Endothelial cell of umbilical vein (primary cell): ENCODE measurements around the gene SLC6A9. TPM values are rescaled to one million over a fixed set of nuclear protein-coding genes. Genes with fewer than 3 reads are reported as not detected.

ENCODE experiments used
- BruUV-seq: library from RNA; stranded (reverse); fragments of 400-500 nt; replicated peaks from 2 replicates; lab custom pipeline; 2021; lab: Mats Ljungman, UMichigan
- CTCF ChIA-PET: fragments of 300-600, 350-600 bp; sonication (Branson Sonifier 250); formaldehyde crosslinking; loops from one replicate; lab custom pipeline; 2021; ENCODE audit warnings: antibody characterized with exemption, inconsistent platforms; lab: Charles Lee
- POLR2A ChIA-PET: fragments of 300-600, 350-600 bp; sonication (Branson Sonifier 250); formaldehyde crosslinking; loops from one replicate; lab custom pipeline; 2021; ENCODE audit warnings: antibody characterized with exemption, inconsistent platforms; lab: Charles Lee
- DNase-seq: peaks from one replicate; pipeline ENCODE4 v3.0.0-alpha.2; 2011; ENCODE audit warnings: low read depth, low spot score
- FAIRE-seq: peaks from 2 replicates; lab custom pipeline; 2011; peaks lifted over from hg19 to GRCh38; lab: Jason Lieb, UNC
- H2AFZ ChIP-seq: 2 replicates; pipeline ENCODE4 v1.6.0; 2012; ENCODE audit warnings: low read depth, low read length, control low read depth, inconsistent platforms
- H3K27ac ChIP-seq: 2 replicates; pipeline ENCODE4 v1.5.1; 2011; ENCODE audit warnings: low read depth, mild to moderate bottlenecking, control low read depth, low read length, moderate library complexity; ENCODE audit not compliant: insufficient read depth
- H3K27me3 ChIP-seq, 2 experiments: 2 replicates each; pipeline versions ENCODE4 v1.6.0 to v1.6.1; 2011; ENCODE audit warnings: low read length in 2 of 2, mixed read lengths in 1 of 2; ENCODE audit not compliant: control insufficient read depth in 2 of 2, insufficient read depth in 2 of 2
- H3K36me3 ChIP-seq, 2 experiments: 2 replicates in 1 of 2; 3 replicates in 1 of 2; pipeline ENCODE4 v1.5.1; 2011; ENCODE audit warnings: low read length in 2 of 2, mild to moderate bottlenecking in 1 of 2, moderate library complexity in 1 of 2; ENCODE audit not compliant: control insufficient read depth in 2 of 2, insufficient read depth in 2 of 2; ENCODE audit errors: extremely low read depth in 1 of 2
- H3K4me1 ChIP-seq: 3 replicates; pipeline ENCODE4 v1.5.1; 2011; ENCODE audit warnings: mild to moderate bottlenecking, low read length; ENCODE audit not compliant: control insufficient read depth, insufficient read depth; ENCODE audit errors: extremely low read depth
- H3K4me2 ChIP-seq: 2 replicates; pipeline ENCODE4 v1.6.1; 2011; ENCODE audit warnings: low read length, control low read depth, mixed read lengths; ENCODE audit not compliant: insufficient read depth
- H3K4me3 ChIP-seq, 3 experiments: fragments of 200-600 bp in 1 of 3; sonication (generic), shearing (Covaris generic) in 1 of 3; replicated peaks in 1 of 3; 2 replicates each; pipeline ENCODE4 v1.5.1; 2011 to 2016; ENCODE audit warnings: control low read depth in 3 of 3, low read length in 3 of 3, mild to moderate bottlenecking in 2 of 3, inconsistent platforms in 1 of 3, low read depth in 1 of 3, moderate library complexity in 1 of 3; ENCODE audit not compliant: insufficient read depth in 1 of 3
- H3K79me2 ChIP-seq: 2 replicates; pipeline ENCODE4 v1.6.0; 2012; ENCODE audit warnings: low read length, inconsistent platforms; ENCODE audit not compliant: control insufficient read depth, insufficient read depth
- H3K9ac ChIP-seq: replicated peaks from 2 replicates; pipeline ENCODE3; 2011; ENCODE audit warnings: low read length, control low read depth; ENCODE audit not compliant: insufficient read depth; ENCODE audit errors: extremely low read depth
- H3K9me1 ChIP-seq: replicated peaks from 3 replicates; pipeline ENCODE4 v1.6.0; 2011; ENCODE audit warnings: mild to moderate bottlenecking, low read length; ENCODE audit not compliant: control insufficient read depth, insufficient read depth; ENCODE audit errors: extremely low read depth
- H3K9me3 ChIP-seq: replicated peaks from 2 replicates; pipeline ENCODE4 v1.5.1; 2012; ENCODE audit warnings: low read length, inconsistent platforms; ENCODE audit not compliant: control insufficient read depth, insufficient read depth
- H4K20me1 ChIP-seq: replicated peaks from 2 replicates; pipeline ENCODE3; 2011; ENCODE audit warnings: mild to moderate bottlenecking, low read length; ENCODE audit not compliant: control insufficient read depth, insufficient read depth; ENCODE audit errors: extremely low read depth
- CTCF ChIP-seq, 2 donors: IDR thresholded peaks; 1 replicate in 1 of 2; 2 replicates in 1 of 2; pipeline ENCODE4 v1.5.1; 2011; ENCODE audit warnings: low read length in 2 of 2, mild to moderate bottlenecking in 2 of 2, moderate library complexity in 2 of 2, control low read depth in 1 of 2, inconsistent platforms in 1 of 2, low read depth in 1 of 2; ENCODE audit not compliant: insufficient read depth in 1 of 2; ENCODE audit errors: extremely low read depth in 1 of 2
- EZH2 ChIP-seq: IDR thresholded peaks from 2 replicates; pipeline ENCODE4 v1.6.1; 2012; ENCODE audit warnings: borderline replicate concordance, low read depth, mild to moderate bottlenecking, moderate library complexity, low read length, inconsistent platforms; ENCODE audit not compliant: severe bottlenecking
- FOS ChIP-seq: IDR thresholded peaks from 2 replicates; pipeline ENCODE4 v1.6.1; 2011; ENCODE audit warnings: mild to moderate bottlenecking, low read length, moderate library complexity, borderline replicate concordance; ENCODE audit not compliant: insufficient read depth
- GATA2 ChIP-seq: IDR thresholded peaks from 2 replicates; pipeline ENCODE4 v1.7.0; 2011; ENCODE audit warnings: low read depth, mild to moderate bottlenecking, moderate library complexity, mixed read lengths, low read length; ENCODE audit not compliant: insufficient read length, insufficient read depth
- JUN ChIP-seq: IDR thresholded peaks from 2 replicates; pipeline ENCODE4 v1.6.1; 2011; ENCODE audit warnings: borderline replicate concordance, low read depth; ENCODE audit not compliant: insufficient read length, insufficient read depth
- MAX ChIP-seq: IDR thresholded peaks from 2 replicates; pipeline ENCODE4 v1.6.1; 2011; ENCODE audit not compliant: insufficient read depth, insufficient read length
- MYC ChIP-seq: IDR thresholded peaks from one replicate; pipeline ENCODE4 v1.6.1; 2011; ENCODE audit warnings: mild to moderate bottlenecking, low read depth, low read length
- POLR2A ChIP-seq: IDR thresholded peaks from 2 replicates; pipeline ENCODE4 v1.6.1; 2012; ENCODE audit warnings: low read depth, mild to moderate bottlenecking, control low read depth, low read length
- POLR2AphosphoS5 ChIP-seq: IDR thresholded peaks from 2 replicates; pipeline ENCODE4 v1.6.1; 2012; ENCODE audit warnings: low read depth, mild to moderate bottlenecking, control low read depth, low read length, moderate library complexity; ENCODE audit not compliant: insufficient read depth
- dilution Hi-C: fragments of 300-500 bp; cut with MboI; formaldehyde crosslinking; loops from one replicate; pipeline ENCODE4 v1.15.0; 2019; ENCODE audit warnings: low sequenced_read_pairs; ENCODE audit not compliant: extremely low pct_ligation_motif_present
- intact Hi-C: fragments of 100-400 bp; cut with micrococcal nuclease; formaldehyde crosslinking; loops from one replicate; pipeline ENCODE4 v1.10.0; 2022
- polyA plus RNA-seq, 4 experiments: library from polyadenylated mRNA; depleted of rRNA in 3 of 4; stranded (reverse) in 3 of 4; unstranded in 1 of 4; fragments of >200 nt; gene quantifications; 2 replicates each; pipeline versions ENCODE4 v1.2.1 to v1.2.3, GENCODE V29; 2011 to 2012; ENCODE audit warnings: missing spikeins in 1 of 4
- total RNA-seq: library from RNA; stranded (reverse); gene quantifications from 2 replicates; pipeline ENCODE4 v1.2.3, GENCODE V29; 2021

Gene SLC6A9
- total and polyA plus RNA-seq, 2 donors (not counting 3 experiments of a cell fraction or from before 2014, with no cell fraction given), result 0.80 to 1.5 TPM

- CTCF ChIA-PET, result interaction anchor here (0.7 to 1.2 kb wide), 5 partner anchors 10 to 28 kb away, joined by 3 read pairs; no protein-coding TSS in a partner anchor
- Histone ChIP-seq H3K4me3 (no peak overlapping the region), H3K9me3 (no peaks in the 10 kb centered on the region), H3K4me2 (no peak overlapping the region), H3K9me1 (no peaks in the 10 kb centered on the region), H3K79me2 (no peaks in the 10 kb centered on the region), H3K27me3 (no peaks in the 10 kb centered on the region), H3K27ac (no peak overlapping the region), H3K36me3 (no peaks in the 10 kb centered on the region), H3K9ac (no peak overlapping the region), H3K4me1 (peaks cover 7% of the 10 kb centered on the region), H4K20me1 (no peaks in the 10 kb centered on the region), H2AFZ (no peak overlapping the region)
- dilution Hi-C loops, result no loop called here
- FAIRE-seq (no peak), DNase-seq (no peak)
- BruUV-seq, result no TSS peak
- POLR2A ChIA-PET, result no interaction called here
- no peak for TF ChIP-seq JUN
- TF ChIP-seq EZH2, result no peak
- TF ChIP-seq GATA2, result no peak
- TF ChIP-seq FOS, result no peak
- no peak for TF ChIP-seq MYC
- TF ChIP-seq POLR2AphosphoS5, result no peak
- TF ChIP-seq POLR2A, result no peak
- TF ChIP-seq CTCF (IDR thresholded peaks at IDR 0.05; ENCODE audit: extremely low read depth in 1 of 2, insufficient read depth in 1 of 2, low read depth in 1 of 2, low read length in 2 of 2), result no peak
- no peak for TF ChIP-seq MAX
- intact Hi-C loops, result no loop called here
Observed at GRCh38 chr1:44027320-44027719, 3.9 kb downstream of the SLC6A9 start.
